ENCODE results near the gene ARHGAP25. TPM values are rescaled to one million over a fixed set of nuclear protein-coding genes. Genes with fewer than 3 reads are reported as not detected.

Gene ARHGAP25
- total and polyA plus RNA-seq, 9 donors = 8.5 to 30.5 (median 13.0) TPM

GRCh38 chr2:68767031-68767961 is 32.7 kb downstream of the ARHGAP25 start:
- H3K4me3 ChIP-seq = no peak overlapping the region
- intact Hi-C loops (cut with DNase I) = no loop called here
- peaks cover 23% of the 10 kb centered on the region for H3K4me1 ChIP-seq (ENCODE audit: insufficient read depth)
- 82 to 88% (median 83%) methylated on average over 19 of the region's 19 CpGs for WGBS, 3 donors
- no peak for DNase-seq
- H3K36me3 ChIP-seq = no peaks in the 10 kb centered on the region
- H3K9me3 ChIP-seq = no peaks in the 10 kb centered on the region
- TF ChIP-seq, protein P1, sequence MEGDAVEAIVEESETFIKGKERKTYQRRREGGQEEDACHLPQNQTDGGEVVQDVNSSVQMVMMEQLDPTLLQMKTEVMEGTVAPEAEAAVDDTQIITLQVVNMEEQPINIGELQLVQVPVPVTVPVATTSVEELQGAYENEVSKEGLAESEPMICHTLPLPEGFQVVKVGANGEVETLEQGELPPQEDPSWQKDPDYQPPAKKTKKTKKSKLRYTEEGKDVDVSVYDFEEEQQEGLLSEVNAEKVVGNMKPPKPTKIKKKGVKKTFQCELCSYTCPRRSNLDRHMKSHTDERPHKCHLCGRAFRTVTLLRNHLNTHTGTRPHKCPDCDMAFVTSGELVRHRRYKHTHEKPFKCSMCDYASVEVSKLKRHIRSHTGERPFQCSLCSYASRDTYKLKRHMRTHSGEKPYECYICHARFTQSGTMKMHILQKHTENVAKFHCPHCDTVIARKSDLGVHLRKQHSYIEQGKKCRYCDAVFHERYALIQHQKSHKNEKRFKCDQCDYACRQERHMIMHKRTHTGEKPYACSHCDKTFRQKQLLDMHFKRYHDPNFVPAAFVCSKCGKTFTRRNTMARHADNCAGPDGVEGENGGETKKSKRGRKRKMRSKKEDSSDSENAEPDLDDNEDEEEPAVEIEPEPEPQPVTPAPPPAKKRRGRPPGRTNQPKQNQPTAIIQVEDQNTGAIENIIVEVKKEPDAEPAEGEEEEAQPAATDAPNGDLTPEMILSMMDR (IDR thresholded peaks at IDR 0.05) = no peak
- no peaks in the 10 kb centered on the region for H3K27me3 ChIP-seq
- H3K27ac ChIP-seq = no peak overlapping the region

DNA sequence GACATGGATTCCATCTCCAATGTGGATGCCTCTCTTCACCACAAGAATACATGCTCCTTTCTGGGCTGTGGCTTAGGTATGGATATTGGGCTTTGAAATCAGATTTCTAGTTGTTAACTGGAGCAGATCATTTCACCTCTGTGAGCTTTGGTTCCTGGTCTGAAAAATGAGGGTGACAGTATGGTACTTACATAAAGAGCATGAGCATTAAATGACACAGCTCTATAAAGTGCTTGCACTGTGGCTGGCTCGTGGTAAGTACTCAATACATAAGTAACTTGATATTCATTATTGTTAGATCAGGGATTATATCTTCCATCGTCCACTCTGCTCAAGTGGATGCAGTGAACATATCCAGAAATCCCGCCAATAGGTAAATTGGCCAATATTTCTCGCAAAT is 33.4 kb downstream of the ARHGAP25 start:
- Histone ChIP-seq H3K27me3 (no peaks in the 10 kb centered on the region), H3K4me3 (no peak overlapping the region), H3K4me1 (ENCODE audit: insufficient read depth) (peaks cover 23% of the 10 kb centered on the region), H3K27ac (no peak overlapping the region), H3K9me3 (no peaks in the 10 kb centered on the region), H3K36me3 (no peaks in the 10 kb centered on the region)
- no peak for DNase-seq
- intact Hi-C loops (cut with DNase I) = no loop called here
- 92 to 97% (median 94%) methylated on average over 4 of the region's 4 CpGs for WGBS, 3 donors
- TF ChIP-seq EP300 (IDR thresholded peaks at IDR 0.05) (no peak), POLR2A (IDR thresholded peaks at IDR 0.05) (no peak)
- TF ChIP-seq, protein P1 (IDR thresholded peaks at IDR 0.05) = no peak

DNA sequence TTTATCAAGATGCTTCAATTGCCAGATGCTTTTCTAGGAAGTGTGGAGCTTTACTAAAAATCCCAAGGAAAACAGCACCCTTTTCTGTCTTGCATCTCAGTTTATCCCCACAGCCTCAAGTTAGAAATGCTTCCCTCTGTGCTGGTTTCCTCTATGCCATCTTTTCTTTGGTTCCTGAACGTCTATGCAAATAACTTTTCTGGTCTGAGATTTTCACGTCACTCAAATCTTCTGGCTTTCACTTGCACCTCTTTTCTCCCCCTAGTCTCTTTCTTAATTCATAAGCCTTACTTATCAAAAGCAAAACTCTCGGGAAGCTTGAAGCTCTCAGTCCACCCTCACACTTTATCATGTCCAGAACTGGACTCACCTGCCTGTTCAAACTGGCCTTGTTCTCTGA is 33.9 kb downstream of the ARHGAP25 start:
- H3K4me1 ChIP-seq (ENCODE audit: insufficient read depth) = peaks cover 23% of the 10 kb centered on the region
- TF ChIP-seq, protein P1 (IDR thresholded peaks at IDR 0.05) = no peak
- TF ChIP-seq EP300 (IDR thresholded peaks at IDR 0.05) = no peak
- no peak for TF ChIP-seq POLR2A (IDR thresholded peaks at IDR 0.05)
- H3K9me3 ChIP-seq = no peaks in the 10 kb centered on the region
- H3K27ac ChIP-seq = no peak overlapping the region
- no peaks in the 10 kb centered on the region for H3K27me3 ChIP-seq
- H3K4me3 ChIP-seq = no peak overlapping the region
- intact Hi-C loops (cut with DNase I) = no loop called here
- DNase-seq = no peak
- no peaks in the 10 kb centered on the region for H3K36me3 ChIP-seq
- 89 to 92% (median 92%) methylated on average over 3 of the region's 3 CpGs for WGBS, 3 donors

GRCh38 chr2:68768951-68769350 is 34.3 kb downstream of the ARHGAP25 start:
- Histone ChIP-seq H3K4me3 (no peak overlapping the region), H3K27ac (no peak overlapping the region), H3K36me3 (no peaks in the 10 kb centered on the region), H3K9me3 (no peaks in the 10 kb centered on the region), H3K4me1 (ENCODE audit: insufficient read depth) (peaks cover 23% of the 10 kb centered on the region), H3K27me3 (no peaks in the 10 kb centered on the region)
- intact Hi-C loops (cut with DNase I) = no loop called here
- no peak for DNase-seq
- TF ChIP-seq EP300 (IDR thresholded peaks at IDR 0.05) = no peak
- TF ChIP-seq, protein P1 (IDR thresholded peaks at IDR 0.05) = no peak
- TF ChIP-seq POLR2A (IDR thresholded peaks at IDR 0.05) = no peak
